H9 (cell line): ENCODE measurements around the gene RB1. TPM values are rescaled to one million over a fixed set of nuclear protein-coding genes. Genes with fewer than 3 reads are reported as not detected.

Experiments
- DNase-seq: peaks from one replicate; pipeline ENCODE4 v3.0.0-alpha.2; 2017
- H2AFZ ChIP-seq: one replicate; pipeline ENCODE4 v1.6.1; 2013; ENCODE audit warnings: mild to moderate bottlenecking, low read length, control low read depth, moderate library complexity
- H2AK5ac ChIP-seq: 2 replicates; pipeline ENCODE4 v1.6.1; 2013; ENCODE audit warnings: low read length, control low read depth, mixed read lengths; ENCODE audit not compliant: insufficient read length
- H2BK120ac ChIP-seq: one replicate; pipeline ENCODE4 v1.6.1; 2013; ENCODE audit warnings: low read depth, mild to moderate bottlenecking, low read length, control low read depth, inconsistent platforms; ENCODE audit not compliant: poor library complexity, severe bottlenecking
- H2BK12ac ChIP-seq: 2 replicates; pipeline ENCODE4 v1.6.1; 2013; ENCODE audit warnings: low read length, control low read depth, mixed read lengths, low read depth; ENCODE audit not compliant: insufficient read length
- H2BK15ac ChIP-seq: 2 replicates; pipeline ENCODE4 v1.6.1; 2013; ENCODE audit warnings: low read depth, low read length, control low read depth
- H2BK20ac ChIP-seq: one replicate; pipeline ENCODE4 v1.6.1; 2013; ENCODE audit warnings: low read depth, mild to moderate bottlenecking, low read length, control low read depth, inconsistent platforms; ENCODE audit not compliant: poor library complexity, severe bottlenecking
- H2BK5ac ChIP-seq: 2 replicates; pipeline ENCODE4 v1.6.1; 2013; ENCODE audit warnings: low read length, control low read depth, mixed read lengths; ENCODE audit not compliant: insufficient read length
- H3K14ac ChIP-seq: 2 replicates; pipeline ENCODE4 v1.6.1; 2013; ENCODE audit warnings: low read length, control low read depth; ENCODE audit not compliant: insufficient read depth
- H3K18ac ChIP-seq: 2 replicates; pipeline ENCODE4 v1.6.1; 2013; ENCODE audit warnings: low read depth, mild to moderate bottlenecking, mixed read lengths, low read length, control low read depth; ENCODE audit not compliant: insufficient read length
- H3K23ac ChIP-seq: 2 replicates; pipeline ENCODE4 v1.6.1; 2013; ENCODE audit warnings: low read length, control low read depth, mixed read lengths, low read depth; ENCODE audit not compliant: insufficient read length
- H3K23me2 ChIP-seq: 2 replicates; pipeline ENCODE4 v1.6.1; 2013; ENCODE audit warnings: low read depth, mild to moderate bottlenecking, mixed read lengths, low read length, control low read depth; ENCODE audit not compliant: insufficient read length, poor library complexity, severe bottlenecking
- H3K27ac ChIP-seq: 2 replicates; pipeline ENCODE4 v1.5.1; 2013; ENCODE audit warnings: low read length, control low read depth, mixed read lengths, low read depth; ENCODE audit not compliant: insufficient read length
- H3K27me3 ChIP-seq: 2 replicates; pipeline ENCODE4 v1.6.1; 2013; ENCODE audit warnings: low read length, control low read depth, inconsistent platforms; ENCODE audit not compliant: insufficient read depth
- H3K4ac ChIP-seq: 2 replicates; pipeline ENCODE4 v1.6.1; 2013; ENCODE audit warnings: low read depth, mild to moderate bottlenecking, control low read depth, inconsistent platforms, low read length, moderate library complexity
- H3K4me1 ChIP-seq: 2 replicates; pipeline ENCODE4 v1.6.1; 2013; ENCODE audit warnings: low read length, control low read depth, inconsistent platforms; ENCODE audit not compliant: insufficient read depth
- H3K4me2 ChIP-seq: 2 replicates; pipeline ENCODE4 v1.6.1; 2013; ENCODE audit warnings: low read length, control low read depth, mixed read lengths; ENCODE audit not compliant: insufficient read length, insufficient read depth
- H3K56ac ChIP-seq: 2 replicates; pipeline ENCODE4 v1.6.1; 2013; ENCODE audit warnings: low read depth, mild to moderate bottlenecking, mixed read lengths, low read length, control low read depth; ENCODE audit not compliant: insufficient read length
- H3K79me1 ChIP-seq: 2 replicates; pipeline ENCODE4 v1.6.1; 2013; ENCODE audit warnings: low read depth, mild to moderate bottlenecking, moderate library complexity, low read length, control low read depth, inconsistent platforms; ENCODE audit not compliant: insufficient read depth, poor library complexity, severe bottlenecking
- H3K79me2 ChIP-seq: 2 replicates; pipeline ENCODE4 v1.6.1; 2013; ENCODE audit warnings: low read length, control low read depth, inconsistent platforms; ENCODE audit not compliant: insufficient read depth
- H3K9ac ChIP-seq: 2 replicates; pipeline ENCODE4 v1.6.1; 2013; ENCODE audit warnings: low read length, control low read depth, mixed read lengths; ENCODE audit not compliant: insufficient read length; ENCODE audit errors: extremely low read depth
- H3K9me3 ChIP-seq: one replicate; pipeline ENCODE4 v1.6.1; 2013; ENCODE audit warnings: low read depth, low read length, inconsistent platforms; ENCODE audit not compliant: control insufficient read depth
- H3T11ph ChIP-seq: one replicate; pipeline ENCODE4 v1.6.1; 2013; ENCODE audit warnings: mild to moderate bottlenecking, low read length, control low read depth, inconsistent platforms
- H4K20me1 ChIP-seq: one replicate; pipeline ENCODE4 v1.6.1; 2013; ENCODE audit not compliant: control insufficient read depth, insufficient read length, insufficient read depth
- H4K5ac ChIP-seq: 2 replicates; pipeline ENCODE4 v1.6.1; 2013; ENCODE audit warnings: low read depth, mild to moderate bottlenecking, mixed read lengths, low read length, control low read depth; ENCODE audit not compliant: insufficient read length
- H4K8ac ChIP-seq: replicated peaks from 2 replicates; pipeline ENCODE4 v1.6.1; 2013; ENCODE audit warnings: low read length, control low read depth, mixed read lengths, low read depth; ENCODE audit not compliant: insufficient read length
- H4K91ac ChIP-seq: 2 replicates; pipeline ENCODE4 v1.6.1; 2013; ENCODE audit warnings: low read depth, mild to moderate bottlenecking, moderate library complexity, mixed read lengths, low read length, control low read depth; ENCODE audit not compliant: insufficient read length
- H3K27ac Mint-ChIP-seq, 3 experiments: 2 replicates in 2 of 3; 3 replicates in 1 of 3; pipeline ENCODE4 v1.8.0; 2020 to 2021; ENCODE audit warnings: mixed read lengths in 3 of 3, mild to moderate bottlenecking in 1 of 3, moderate library complexity in 1 of 3
- H3K27me3 Mint-ChIP-seq: 2 replicates; pipeline ENCODE4 v1.8.0; 2021; ENCODE audit warnings: low read depth, mild to moderate bottlenecking, moderate library complexity, mixed read lengths
- H3K36me3 Mint-ChIP-seq, 3 experiments: 2 replicates in 2 of 3; 3 replicates in 1 of 3; pipeline ENCODE4 v1.8.0; 2020 to 2021; ENCODE audit warnings: low read depth in 3 of 3, mixed read lengths in 3 of 3; ENCODE audit not compliant: insufficient read depth in 1 of 3
- H3K4me1 Mint-ChIP-seq, 2 experiments: 2 replicates each; pipeline ENCODE4 v1.8.0; 2020; ENCODE audit warnings: mixed read lengths in 2 of 2
- H3K4me3 Mint-ChIP-seq, 2 experiments: 2 replicates in 1 of 2; 3 replicates in 1 of 2; pipeline ENCODE4 v1.8.0; 2020 to 2021; ENCODE audit warnings: mild to moderate bottlenecking in 2 of 2, mixed read lengths in 2 of 2, moderate library complexity in 1 of 2
- H3K9me3 Mint-ChIP-seq, 2 experiments: 2 replicates in 1 of 2; 3 replicates in 1 of 2; pipeline ENCODE4 v1.8.0; 2020; ENCODE audit warnings: mild to moderate bottlenecking in 2 of 2, mixed read lengths in 2 of 2, moderate library complexity in 1 of 2
- CTCF ChIP-seq: fragments of 200-600 bp; sonication (generic); conservative IDR thresholded peaks from 3 replicates; pipeline ENCODE4 v1.8.0; 2021; ENCODE audit warnings: antibody characterized with exemption, mild to moderate bottlenecking
- WGBS: extraction: QIAGEN DNeasy Blood & Tissue Kit; methylation state at CpG from one replicate; pipeline ENCODE4 v1.1.7; 2013; ENCODE audit warnings: missing lambda C conversion rate, low lambda C conversion rate, mixed read lengths; ENCODE audit not compliant: insufficient read length; ENCODE audit errors: extremely low coverage; 5-methylcytosine and 5-hydroxymethylcytosine counted together
- total RNA-seq: library from RNA; stranded (reverse); gene quantifications from 2 replicates; pipeline ENCODE4 v1.2.1, GENCODE V29; 2021

The RB1 gene
- total RNA-seq, 1 experiment from 2014 or later, result 20.5 TPM

GRCh38 chr13:48424212-48424611 is 120.7 kb downstream of the RB1 start:
- Mint-ChIP-seq H3K27me3 (no peaks in the 10 kb centered on the region), H3K9me3 (peaks cover 14 to 17% of the 10 kb centered on the region in 2 experiments; a peak in 3 of 5 replicates), H3K36me3 (peaks cover 5 to 14% (median 7%) of the 10 kb centered on the region in 3 experiments; a peak in 6 of 7 replicates), H3K27ac (no peak overlapping the region), H3K4me3 (no peak overlapping the region), H3K4me1 (no peaks in the 10 kb centered on the region)
- Histone ChIP-seq H4K5ac (no peak overlapping the region), H3K23me2 (no peaks in the 10 kb centered on the region), H3K27me3 (no peaks in the 10 kb centered on the region), H4K20me1 (no peaks in the 10 kb centered on the region), H2AK5ac (no peak overlapping the region), H2AFZ (no peak overlapping the region), H3K4ac (no peak overlapping the region), H3K79me2 (no peaks in the 10 kb centered on the region), H2BK15ac (no peak overlapping the region), H3K79me1 (no peaks in the 10 kb centered on the region), H3T11ph (no peak overlapping the region), H2BK12ac (no peak overlapping the region), H3K14ac (no peak overlapping the region), H3K4me1 (no peaks in the 10 kb centered on the region), H3K27ac (no peak overlapping the region), H4K8ac (no peak overlapping the region), H3K56ac (no peak overlapping the region), H3K18ac (no peak overlapping the region), H3K9me3 (no peaks in the 10 kb centered on the region), H3K9ac (no peak overlapping the region), H4K91ac (no peak overlapping the region), H2BK120ac (no peak overlapping the region), H2BK5ac (no peak overlapping the region), H3K4me2 (no peak overlapping the region), H3K23ac (no peak overlapping the region), H2BK20ac (no peak overlapping the region)
- no CpG with 5 or more reads among the region's 3 CpGs for whole genome bisulfite sequencing
- DNase-seq, result no peak
- no peak for TF ChIP-seq CTCF
